WI38 (cell line): ENCODE results near the gene ANKRD23.

Source experiments
- H3K4me3 ChIP-seq: 2 replicates; pipeline ENCODE4 v1.5.1; 2011; ENCODE audit warnings: low read depth, mild to moderate bottlenecking, control low read depth, low read length
- CTCF ChIP-seq: IDR thresholded peaks from 2 replicates; pipeline ENCODE4 v1.5.1; 2012; ENCODE audit warnings: low read depth, mild to moderate bottlenecking, control low read depth, low read length

Gene ANKRD23

GRCh38 chr2:96802721-96803120 is 41.1 kb downstream of the ANKRD23 start:
- TF ChIP-seq CTCF, result no peak
- H3K4me3 ChIP-seq, result no peak overlapping the region

- no peak for TF ChIP-seq CTCF
- no peak overlapping the region for H3K4me3 ChIP-seq
These were observed 41.8 kb downstream of the ANKRD23 start for GRCh38 chr2:96801786-96802595.

- H3K4me3 ChIP-seq, result no peak overlapping the region
These were observed 42.6 kb downstream of the ANKRD23 start for GRCh38 chr2:96801005-96801785.

GRCh38 chr2:96800061-96801004 is 43.5 kb downstream of the ANKRD23 start:
- TF ChIP-seq CTCF, result no peak
- H3K4me3 ChIP-seq, result no peak overlapping the region

More at GRCh38 chr2:96801005-96801785, 42.6 kb downstream of the ANKRD23 start:
- peak; percentile 72 for TF ChIP-seq CTCF

- TF ChIP-seq CTCF, result no peak
- no peak overlapping the region for H3K4me3 ChIP-seq
These were observed 44.2 kb downstream of the ANKRD23 start for GRCh38 chr2:96799623-96799935.

- H3K4me3 ChIP-seq, result no peak overlapping the region
- TF ChIP-seq CTCF, result no peak
These were observed 44.8 kb downstream of the ANKRD23 start for GRCh38 chr2:96798733-96799622.
